Measurements from ENCODE around the gene PPP6R2. TPM values are rescaled to one million over a fixed set of nuclear protein-coding genes. Genes with fewer than 3 reads are reported as not detected.
"Not testable (repeated sequence)": the region's sequence is repeated elsewhere in the genome, so short reads cannot be mapped to it uniquely, and the experiment has no call there.

Gene PPP6R2
- total and polyA plus RNA-seq, 9 of the 15 experiments (the other 6 are each of a cell fraction or from before 2014, with no cell fraction given), result 0.32 to 39.8 (median 21.4) TPM

DNA sequence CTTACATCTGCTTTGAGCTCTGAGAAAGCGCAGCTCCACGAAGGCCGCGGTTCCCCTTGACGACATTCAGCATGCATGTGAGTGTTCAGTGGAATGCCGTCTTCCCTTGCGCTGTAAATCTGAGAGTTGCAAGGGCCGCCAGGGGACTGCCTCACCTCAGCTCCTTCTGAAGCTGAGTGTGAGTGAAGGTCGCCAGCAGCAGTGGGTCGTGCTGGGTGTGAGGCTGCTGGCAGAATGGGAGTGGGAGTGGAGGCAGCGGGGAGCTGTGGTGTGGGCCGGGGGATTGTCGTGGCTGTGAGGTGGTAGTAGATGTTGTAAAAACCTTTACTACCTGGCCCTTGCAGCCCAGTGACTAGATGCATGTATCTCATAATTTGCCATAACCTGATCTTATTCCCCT is 65.2 kb downstream of the PPP6R2 start (continued):
- TF ChIP-seq, protein P1, sequence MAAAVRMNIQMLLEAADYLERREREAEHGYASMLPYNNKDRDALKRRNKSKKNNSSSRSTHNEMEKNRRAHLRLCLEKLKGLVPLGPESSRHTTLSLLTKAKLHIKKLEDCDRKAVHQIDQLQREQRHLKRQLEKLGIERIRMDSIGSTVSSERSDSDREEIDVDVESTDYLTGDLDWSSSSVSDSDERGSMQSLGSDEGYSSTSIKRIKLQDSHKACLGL (CRISPR knock-in tag; IDR thresholded peaks at IDR 0.05; ENCODE audit: borderline replicate concordance, poor library complexity, severe bottlenecking), result no peak

DNA sequence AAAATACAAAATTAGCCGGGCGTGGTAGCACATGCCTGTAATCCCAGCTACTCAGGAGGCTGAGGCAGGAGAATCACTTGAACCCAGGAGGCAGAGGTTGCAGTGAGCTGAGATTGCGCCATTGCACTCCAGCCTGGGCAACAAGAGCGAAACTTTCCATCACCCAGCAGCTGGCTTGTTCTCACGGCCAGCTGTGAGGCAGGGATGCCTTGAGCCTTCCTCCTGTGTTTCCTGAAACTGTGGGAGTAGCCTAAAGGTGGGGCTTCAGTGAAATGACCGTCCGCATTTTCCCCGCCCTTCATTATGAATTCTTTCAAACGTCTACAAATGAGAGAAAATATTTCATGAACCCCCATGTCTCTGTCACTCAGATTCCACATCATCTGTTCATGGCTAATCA is 65.8 kb downstream of the PPP6R2 start:
- CTCF ChIA-PET (ENCODE audit: low intra/inter-chr PET ratio), result not testable (repeated sequence)

More for the DNA sequence above, 65.8 kb downstream of the PPP6R2 start:
- BruUV-seq (replicated peaks); H3K4me1 ChIP-seq (replicated peaks in 1 of 2; ENCODE audit: control insufficient read depth in 2 of 2, insufficient read depth in 2 of 2, low read length in 2 of 2); H3K27me3 ChIP-seq (ENCODE audit: control insufficient read depth in 2 of 2, insufficient read depth in 2 of 2, low read length in 2 of 2); ATAC-seq; H3K79me2 ChIP-seq (ENCODE audit: control insufficient read depth, insufficient read depth, low read length); H3K4me3 ChIP-seq; H3K9me1 ChIP-seq (ENCODE audit: control insufficient read depth, insufficient read depth, low read length); H2AFZ ChIP-seq (ENCODE audit: low read depth, low read length); DNase-seq (ENCODE audit: extremely low read depth in 1 of 4, low spot score in 3 of 4); intact Hi-C loops (cut with micrococcal nuclease); H3K4me2 ChIP-seq (ENCODE audit: insufficient read depth, low read length); H3K9me3 ChIP-seq (replicated peaks; ENCODE audit: control insufficient read depth, insufficient read depth, low read depth, low read length); FAIRE-seq; H3K9ac ChIP-seq (ENCODE audit: insufficient read depth in 1 of 2, low read depth in 2 of 2, low read length in 2 of 2); H3K27ac ChIP-seq (ENCODE audit: extremely low read depth, low read depth, low read length); in situ Hi-C loops (cut with MboI); H4K20me1 ChIP-seq (replicated peaks; ENCODE audit: control insufficient read depth, insufficient read depth, low read length): not testable (repeated sequence)
- peaks cover 38% of the 10 kb centered on the region for H3K36me3 ChIP-seq (ENCODE audit: control insufficient read depth, insufficient read depth, low read length)
- POLR2A ChIA-PET, result interaction anchor here (0.7 kb wide), 1 partner anchor 23 kb away, joined by 3 read pairs; no protein-coding TSS in a partner anchor
- WGBS (ENCODE audit: insufficient coverage, low coverage, missing lambda C conversion rate), result 75% methylated on average over 5 of the region's 9 CpGs
